Astrocyte (in vitro differentiated cells and primary cell): ENCODE data around the gene UBE2QL1. TPM values are rescaled to one million over a fixed set of nuclear protein-coding genes. Genes with fewer than 3 reads are reported as not detected.

ENCODE experiments used
- DNase-seq: peaks from one replicate; pipeline ENCODE4 v3.0.0-alpha.2; 2010; ENCODE audit warnings: low read depth
- FAIRE-seq: peaks from 2 replicates; lab custom pipeline; 2011; peaks lifted over from hg19 to GRCh38; lab: Jason Lieb, UNC
- H2AFZ ChIP-seq: 2 replicates; pipeline ENCODE4 v1.6.0; 2012; ENCODE audit warnings: low read depth, low read length, inconsistent platforms
- H3K27ac ChIP-seq: 2 replicates; pipeline ENCODE4 v1.5.1; 2011; ENCODE audit warnings: low read depth, low read length, inconsistent platforms
- H3K27me3 ChIP-seq: 2 replicates; pipeline ENCODE4 v1.6.0; 2011; ENCODE audit warnings: low read length, inconsistent platforms; ENCODE audit not compliant: insufficient read depth
- H3K36me3 ChIP-seq: 2 replicates; pipeline ENCODE4 v1.5.1; 2011; ENCODE audit warnings: low read length, inconsistent platforms; ENCODE audit not compliant: insufficient read depth
- H3K4me1 ChIP-seq: 2 replicates; pipeline ENCODE4 v1.5.1; 2011; ENCODE audit warnings: low read length, inconsistent platforms; ENCODE audit not compliant: insufficient read depth
- H3K4me2 ChIP-seq: 2 replicates; pipeline ENCODE4 v1.6.0; 2012; ENCODE audit warnings: low read length, inconsistent platforms
- H3K4me3 ChIP-seq: 2 replicates; pipeline ENCODE4 v1.5.1; 2011; ENCODE audit warnings: low read depth, mild to moderate bottlenecking, low read length, inconsistent platforms; ENCODE audit not compliant: insufficient read depth
- H3K79me2 ChIP-seq: 2 replicates; pipeline ENCODE4 v1.6.0; 2012; ENCODE audit warnings: mild to moderate bottlenecking, low read length, inconsistent platforms; ENCODE audit not compliant: insufficient read depth
- H3K9ac ChIP-seq: 2 replicates; pipeline ENCODE4 v1.6.0; 2012; ENCODE audit warnings: mild to moderate bottlenecking, low read length, inconsistent platforms
- H3K9me3 ChIP-seq: 2 replicates; pipeline ENCODE4 v1.5.1; 2012; ENCODE audit warnings: low read depth, mild to moderate bottlenecking, low read length, inconsistent platforms; ENCODE audit not compliant: insufficient read depth
- H4K20me1 ChIP-seq: 2 replicates; pipeline ENCODE4 v1.6.0; 2012; ENCODE audit warnings: low read length, inconsistent platforms; ENCODE audit not compliant: insufficient read depth
- H3K27ac Mint-ChIP-seq: one replicate; pipeline ENCODE4 v1.8.0; 2021; ENCODE audit warnings: mild to moderate bottlenecking, mixed read lengths; ENCODE audit not compliant: unreplicated experiment
- H3K27me3 Mint-ChIP-seq: one replicate; pipeline ENCODE4 v1.8.0; 2021; ENCODE audit warnings: low read depth, mixed read lengths; ENCODE audit not compliant: unreplicated experiment
- H3K36me3 Mint-ChIP-seq: one replicate; pipeline ENCODE4 v1.8.0; 2021; ENCODE audit warnings: low read depth, mixed read lengths; ENCODE audit not compliant: unreplicated experiment
- H3K4me1 Mint-ChIP-seq: one replicate; pipeline ENCODE4 v1.8.0; 2021; ENCODE audit warnings: low read depth, mixed read lengths; ENCODE audit not compliant: unreplicated experiment
- H3K4me3 Mint-ChIP-seq: one replicate; pipeline ENCODE4 v1.8.0; 2021; ENCODE audit warnings: mild to moderate bottlenecking, moderate library complexity, mixed read lengths; ENCODE audit not compliant: unreplicated experiment
- H3K9me3 Mint-ChIP-seq: one replicate; pipeline ENCODE4 v1.8.0; 2021; ENCODE audit warnings: mild to moderate bottlenecking, mixed read lengths; ENCODE audit not compliant: unreplicated experiment
- EZH2 ChIP-seq: IDR thresholded peaks from 2 replicates; pipeline ENCODE4 v1.6.1; 2012; ENCODE audit warnings: mild to moderate bottlenecking, low read length, inconsistent platforms; ENCODE audit not compliant: insufficient read depth
- total RNA-seq: library from RNA; stranded (reverse); gene quantifications from 2 replicates; pipeline ENCODE4 v1.2.1, GENCODE V29; 2021
- TF ChIP-seq, protein P1 (sequence below): IDR thresholded peaks from 2 replicates; pipeline ENCODE4 v1.5.1; 2011; ENCODE audit warnings: low read depth, mild to moderate bottlenecking, inconsistent platforms, low read length, moderate library complexity; ENCODE audit not compliant: insufficient read depth

UBE2QL1 gene
- total RNA-seq, 1 donor from 2014 or later, result 0.50 TPM

DNA sequence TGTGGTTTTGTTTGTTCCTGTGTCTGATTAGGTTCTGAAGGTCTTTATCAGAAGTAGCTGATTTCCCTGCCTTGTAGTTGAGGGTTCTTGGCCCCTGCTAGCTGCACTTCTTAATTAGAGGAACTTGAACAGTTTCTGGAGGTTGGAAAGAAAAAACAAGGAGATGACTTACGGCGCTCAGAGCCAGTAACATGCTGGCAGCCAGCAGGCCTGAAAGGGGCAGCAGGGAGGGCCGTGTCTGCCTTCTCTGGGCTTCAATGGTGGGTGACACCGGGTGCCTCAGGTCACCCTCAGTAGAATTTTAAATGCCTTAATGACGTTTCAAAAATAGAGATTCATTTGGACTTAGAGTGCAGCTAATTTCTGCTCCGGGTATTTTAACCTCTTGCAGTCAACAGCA is 15.8 kb downstream of the UBE2QL1 start:
- FAIRE-seq (no peak), DNase-seq (no peak)
- no peaks in the 10 kb centered on the region for H3K36me3 Mint-ChIP-seq
- Histone ChIP-seq H3K27me3 (no peaks in the 10 kb centered on the region), H2AFZ (no peak overlapping the region), H3K4me1 (no peaks in the 10 kb centered on the region), H4K20me1 (no peaks in the 10 kb centered on the region), H3K9ac (no peak overlapping the region), H3K9me3 (no peaks in the 10 kb centered on the region), H3K4me3 (no peak overlapping the region), H3K4me2 (no peak overlapping the region), H3K27ac (no peak overlapping the region), H3K36me3 (no peaks in the 10 kb centered on the region), H3K79me2 (no peaks in the 10 kb centered on the region)
- H3K4me3 Mint-ChIP-seq, result no peak overlapping the region
- TF ChIP-seq, protein P1, sequence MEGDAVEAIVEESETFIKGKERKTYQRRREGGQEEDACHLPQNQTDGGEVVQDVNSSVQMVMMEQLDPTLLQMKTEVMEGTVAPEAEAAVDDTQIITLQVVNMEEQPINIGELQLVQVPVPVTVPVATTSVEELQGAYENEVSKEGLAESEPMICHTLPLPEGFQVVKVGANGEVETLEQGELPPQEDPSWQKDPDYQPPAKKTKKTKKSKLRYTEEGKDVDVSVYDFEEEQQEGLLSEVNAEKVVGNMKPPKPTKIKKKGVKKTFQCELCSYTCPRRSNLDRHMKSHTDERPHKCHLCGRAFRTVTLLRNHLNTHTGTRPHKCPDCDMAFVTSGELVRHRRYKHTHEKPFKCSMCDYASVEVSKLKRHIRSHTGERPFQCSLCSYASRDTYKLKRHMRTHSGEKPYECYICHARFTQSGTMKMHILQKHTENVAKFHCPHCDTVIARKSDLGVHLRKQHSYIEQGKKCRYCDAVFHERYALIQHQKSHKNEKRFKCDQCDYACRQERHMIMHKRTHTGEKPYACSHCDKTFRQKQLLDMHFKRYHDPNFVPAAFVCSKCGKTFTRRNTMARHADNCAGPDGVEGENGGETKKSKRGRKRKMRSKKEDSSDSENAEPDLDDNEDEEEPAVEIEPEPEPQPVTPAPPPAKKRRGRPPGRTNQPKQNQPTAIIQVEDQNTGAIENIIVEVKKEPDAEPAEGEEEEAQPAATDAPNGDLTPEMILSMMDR, result no peak
- no peak for TF ChIP-seq EZH2
- no peak overlapping the region for H3K27ac Mint-ChIP-seq
- no peaks in the 10 kb centered on the region for H3K4me1 Mint-ChIP-seq
- peaks cover 41% of the 10 kb centered on the region for H3K27me3 Mint-ChIP-seq
- H3K9me3 Mint-ChIP-seq, result no peaks in the 10 kb centered on the region

DNA sequence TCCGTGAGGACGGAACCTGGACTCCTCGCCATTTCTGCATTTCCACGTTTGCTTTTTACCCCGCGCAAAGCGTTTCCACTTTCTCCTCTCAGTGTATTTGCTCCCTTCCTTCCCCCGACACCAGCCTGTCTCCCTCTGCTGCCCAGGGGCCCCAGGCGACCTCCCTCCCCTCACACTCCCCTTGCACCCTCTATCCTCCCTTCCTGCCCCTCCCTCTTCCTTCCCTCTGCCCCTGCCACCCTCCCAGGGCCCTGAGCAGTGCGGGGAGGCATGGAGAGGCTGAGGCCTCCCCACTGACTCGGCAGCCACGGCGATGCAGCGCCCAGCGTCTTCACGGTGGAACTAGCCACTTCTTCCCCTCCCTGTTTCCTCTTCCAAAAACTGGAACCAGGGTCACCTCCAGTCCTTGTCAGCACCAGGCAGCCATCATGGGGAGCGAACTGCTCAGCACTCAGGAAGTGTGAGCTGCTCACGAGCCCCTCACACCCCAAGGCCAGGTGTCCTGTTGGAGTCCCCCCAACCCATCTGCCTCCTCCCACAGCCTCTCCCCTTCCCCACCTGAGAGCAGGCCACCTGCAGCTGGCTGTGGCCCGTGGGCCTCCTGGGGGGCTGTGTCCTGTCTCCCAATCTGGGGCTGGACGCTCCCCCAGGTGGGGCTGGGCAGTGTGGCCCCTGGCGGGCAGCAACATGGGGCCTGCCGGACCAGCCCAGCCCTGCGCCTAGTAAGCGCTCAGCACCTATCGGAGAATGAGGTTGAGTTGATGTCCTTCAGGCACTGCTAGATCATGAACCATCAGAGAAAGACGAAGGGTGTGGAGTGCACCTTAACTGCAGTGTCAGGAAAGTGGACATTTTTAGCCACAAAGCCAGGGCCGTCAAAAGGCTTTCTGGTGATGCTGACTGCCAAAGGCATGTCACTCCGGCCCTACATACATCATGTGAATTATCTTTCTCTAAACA is 17.5 kb downstream of the UBE2QL1 start:
- Histone ChIP-seq H2AFZ (no peak overlapping the region), H3K4me3 (no peak overlapping the region), H3K27ac (no peak overlapping the region), H3K9me3 (no peaks in the 10 kb centered on the region), H3K27me3 (no peaks in the 10 kb centered on the region), H3K36me3 (no peaks in the 10 kb centered on the region), H3K4me1 (no peaks in the 10 kb centered on the region), H3K9ac (no peak overlapping the region), H4K20me1 (no peaks in the 10 kb centered on the region), H3K4me2 (no peak overlapping the region), H3K79me2 (no peaks in the 10 kb centered on the region)
- Mint-ChIP-seq H3K27ac (no peak overlapping the region), H3K9me3 (no peaks in the 10 kb centered on the region), H3K27me3 (peaks cover 30% of the 10 kb centered on the region), H3K4me1 (no peaks in the 10 kb centered on the region), H3K36me3 (no peaks in the 10 kb centered on the region), H3K4me3 (no peak overlapping the region)
- FAIRE-seq (no peak), DNase-seq (no peak)
- TF ChIP-seq, protein P1, result no peak
- TF ChIP-seq EZH2, result no peak
